M059J (cell line): ENCODE results near the gene FAM193A. TPM values are rescaled to one million over a fixed set of nuclear protein-coding genes. Genes with fewer than 3 reads are reported as not detected.

Experiments
- DNase-seq: peaks from one replicate; pipeline ENCODE4 v3.0.0-alpha.2; 2012; ENCODE audit warnings: low read depth
- total RNA-seq: library from RNA; depleted of rRNA; stranded (reverse); fragments of >200 nt; shearing (Covaris generic); gene quantifications from 2 replicates; pipeline ENCODE4 v1.2.3, GENCODE V29; 2014; rRNA removed

Gene FAM193A
- total RNA-seq, 1 experiment from 2014 or later: 12.7 TPM

- DNase-seq: no peak
Measured at GRCh38 chr4:2781911-2782310, 245.5 kb downstream of the FAM193A start.

Other genes with a start within 250 kb of the FAM193A start
- 3.3 and 4.0 TPM in 2 replicates for gene ZFYVE28, start 118.0 kb upstream of the FAM193A start, total RNA-seq
- gene CFAP99, start 117.7 kb upstream of the FAM193A start, total RNA-seq: 0.42 TPM in 1 of 2 replicates, not detected in the other
- 63.5 and 98.4 TPM in 2 replicates for gene RNF4, start 67.5 kb upstream of the FAM193A start, total RNA-seq
- gene TNIP2, start 219.7 kb downstream of the FAM193A start, total RNA-seq: 27.9 and 49.4 TPM in 2 replicates